ENCODE measurements around the gene TATDN2.
"Not testable (repeated sequence)": the region's sequence is repeated elsewhere in the genome, so short reads cannot be mapped to it uniquely, and the experiment has no call there.

DNA sequence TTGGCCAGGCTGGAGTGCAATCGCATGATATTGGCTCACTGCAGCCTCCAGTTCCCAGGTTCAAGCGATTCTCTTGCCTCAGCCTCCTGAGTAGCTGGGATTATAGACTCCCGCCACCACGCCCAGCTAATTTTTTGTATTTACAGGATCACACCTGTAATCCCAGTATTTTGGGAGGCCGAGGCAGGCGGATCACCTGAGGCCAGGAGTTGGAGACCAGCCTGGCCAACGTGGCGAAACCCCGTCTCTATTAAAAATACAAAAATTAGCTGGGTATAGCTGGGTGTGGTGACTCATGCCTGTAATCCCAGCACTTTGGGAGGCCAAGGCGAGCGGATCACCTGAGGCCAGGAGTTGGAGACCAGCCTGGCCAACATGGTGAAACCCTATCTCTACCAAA, 24.2 kb downstream of the TATDN2 start:
- TF ChIP-seq, protein P1, sequence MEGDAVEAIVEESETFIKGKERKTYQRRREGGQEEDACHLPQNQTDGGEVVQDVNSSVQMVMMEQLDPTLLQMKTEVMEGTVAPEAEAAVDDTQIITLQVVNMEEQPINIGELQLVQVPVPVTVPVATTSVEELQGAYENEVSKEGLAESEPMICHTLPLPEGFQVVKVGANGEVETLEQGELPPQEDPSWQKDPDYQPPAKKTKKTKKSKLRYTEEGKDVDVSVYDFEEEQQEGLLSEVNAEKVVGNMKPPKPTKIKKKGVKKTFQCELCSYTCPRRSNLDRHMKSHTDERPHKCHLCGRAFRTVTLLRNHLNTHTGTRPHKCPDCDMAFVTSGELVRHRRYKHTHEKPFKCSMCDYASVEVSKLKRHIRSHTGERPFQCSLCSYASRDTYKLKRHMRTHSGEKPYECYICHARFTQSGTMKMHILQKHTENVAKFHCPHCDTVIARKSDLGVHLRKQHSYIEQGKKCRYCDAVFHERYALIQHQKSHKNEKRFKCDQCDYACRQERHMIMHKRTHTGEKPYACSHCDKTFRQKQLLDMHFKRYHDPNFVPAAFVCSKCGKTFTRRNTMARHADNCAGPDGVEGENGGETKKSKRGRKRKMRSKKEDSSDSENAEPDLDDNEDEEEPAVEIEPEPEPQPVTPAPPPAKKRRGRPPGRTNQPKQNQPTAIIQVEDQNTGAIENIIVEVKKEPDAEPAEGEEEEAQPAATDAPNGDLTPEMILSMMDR (conservative IDR thresholded peaks at IDR 0.05; ENCODE audit: low read length): not testable (repeated sequence)
- TF ChIP-seq EZH2phosphoT487 (IDR thresholded peaks at IDR 0.05; ENCODE audit: borderline replicate concordance, low read depth, low read length): not testable (repeated sequence)
